GM23338 (cell line): ENCODE data around the gene SENP5. TPM values are rescaled to one million over a fixed set of nuclear protein-coding genes. Genes with fewer than 3 reads are reported as not detected.

Experiments
- ATAC-seq: fragments of 200-7000 bp; cut with Tn5 transposase; 3 replicates; pipeline ENCODE4 v1.9.1; 2020
- DNase-seq: peaks from one replicate; pipeline ENCODE4 v3.0.0-alpha.2; 2015; ENCODE audit warnings: low spot score
- H2AFZ ChIP-seq: fragments of 200-600 bp; sonication (generic); 2 replicates; pipeline ENCODE4 v1.8.0; 2016; ENCODE audit warnings: antibody characterized with exemption, mild to moderate bottlenecking, moderate library complexity
- H3F3A ChIP-seq: fragments of 200-600 bp; sonication (generic); replicated peaks from 2 replicates; pipeline ENCODE4 v1.8.0; 2017; ENCODE audit warnings: antibody characterized with exemption, mixed run types, low read depth
- H3K27ac ChIP-seq: fragments of 200-600 bp; sonication (generic); 2 replicates; pipeline ENCODE4 v1.6.1; 2016; ENCODE audit warnings: low read depth
- H3K27me3 ChIP-seq: fragments of 200-600 bp; sonication (generic); 2 replicates; pipeline ENCODE4 v1.8.0; 2016; ENCODE audit warnings: mild to moderate bottlenecking, mixed run types, moderate library complexity; ENCODE audit not compliant: insufficient read depth
- H3K36me3 ChIP-seq: fragments of 200-600 bp; sonication (generic); 2 replicates; pipeline ENCODE4 v1.8.0; 2016; ENCODE audit warnings: mild to moderate bottlenecking; ENCODE audit not compliant: insufficient read depth
- H3K4me1 ChIP-seq: fragments of 200-600 bp; sonication (generic); 2 replicates; pipeline ENCODE4 v1.8.0; 2016; ENCODE audit warnings: mild to moderate bottlenecking, moderate library complexity; ENCODE audit not compliant: insufficient read depth
- H3K4me2 ChIP-seq: fragments of 200-600 bp; sonication (generic); 2 replicates; pipeline ENCODE4 v1.7.1; 2017; ENCODE audit warnings: mixed run types
- H3K4me3 ChIP-seq: fragments of 200-600 bp; sonication (generic); 2 replicates; pipeline ENCODE4 v1.6.1; 2016; ENCODE audit warnings: mixed run types
- H3K79me2 ChIP-seq: fragments of 200-600 bp; sonication (generic); replicated peaks from 2 replicates; pipeline ENCODE4 v1.8.0; 2017; ENCODE audit warnings: mild to moderate bottlenecking; ENCODE audit not compliant: insufficient read depth
- H3K9me2 ChIP-seq: fragments of 200-600 bp; sonication (generic); 2 replicates; pipeline ENCODE4 v1.8.0; 2017; ENCODE audit not compliant: insufficient read depth
- H4K20me1 ChIP-seq: fragments of 200-600 bp; sonication (generic); replicated peaks from 2 replicates; pipeline ENCODE4 v1.8.0; 2017; ENCODE audit warnings: mild to moderate bottlenecking; ENCODE audit not compliant: insufficient read depth
- H3K27ac Mint-ChIP-seq: 2 replicates; pipeline ENCODE4 v1.8.0; 2020; ENCODE audit warnings: inconsistent platforms, mild to moderate bottlenecking, moderate library complexity, mixed read lengths
- H3K27me3 Mint-ChIP-seq: 3 replicates; pipeline ENCODE4 v1.8.0; 2022; ENCODE audit warnings: low read depth, mild to moderate bottlenecking, moderate library complexity, mixed read lengths, inconsistent platforms; ENCODE audit not compliant: insufficient read depth, poor library complexity
- H3K36me3 Mint-ChIP-seq: 3 replicates; pipeline ENCODE4 v1.8.0; 2021; ENCODE audit warnings: low read depth, mild to moderate bottlenecking, inconsistent platforms, moderate library complexity, mixed read lengths
- H3K4me1 Mint-ChIP-seq: 3 replicates; pipeline ENCODE4 v1.8.0; 2020; ENCODE audit warnings: mild to moderate bottlenecking, inconsistent platforms, mixed read lengths
- H3K4me3 Mint-ChIP-seq: 3 replicates; pipeline ENCODE4 v1.8.0; 2021; ENCODE audit warnings: moderate library complexity, mild to moderate bottlenecking, inconsistent platforms, mixed read lengths
- H3K9me3 Mint-ChIP-seq: 3 replicates; pipeline ENCODE4 v1.8.0; 2020; ENCODE audit warnings: moderate library complexity, mild to moderate bottlenecking, inconsistent platforms, mixed read lengths
- EZH2 ChIP-seq: fragments of 200-600 bp; sonication (generic); IDR thresholded peaks from one replicate; pipeline ENCODE4 v1.8.0; 2017; ENCODE audit warnings: antibody characterized with exemption, mild to moderate bottlenecking, low read depth; ENCODE audit not compliant: unreplicated experiment
- EZH2phosphoT487 ChIP-seq: fragments of 200-600 bp; sonication (generic); IDR thresholded peaks from one replicate; pipeline ENCODE4 v1.8.1; 2018; ENCODE audit warnings: antibody characterized with exemption; ENCODE audit not compliant: unreplicated experiment
- JUNB ChIP-seq: IDR thresholded peaks from one replicate; pipeline ENCODE4 v1.6.1; 2016; ENCODE audit warnings: antibody characterized with exemption; ENCODE audit not compliant: unreplicated experiment
- NANOG ChIP-seq: IDR thresholded peaks from 2 replicates; pipeline ENCODE4 v1.6.1; 2016; ENCODE audit warnings: antibody characterized with exemption, borderline replicate concordance
- POLR2AphosphoS5 ChIP-seq: IDR thresholded peaks from 2 replicates; pipeline ENCODE4 v1.6.1; 2016; ENCODE audit warnings: antibody characterized with exemption, low read depth
- STAT1 ChIP-seq: IDR thresholded peaks from one replicate; pipeline ENCODE4 v1.6.1; 2016; ENCODE audit warnings: antibody characterized with exemption; ENCODE audit not compliant: unreplicated experiment
- ZNF114 ChIP-seq: fragments of 250-450 bp; sonication (Bioruptor Pico); IDR thresholded peaks from 2 replicates; pipeline ENCODE4 v1.5.0; 2020; ENCODE audit warnings: mild to moderate bottlenecking, moderate library complexity
- ZNF331 ChIP-seq: fragments of 250-450 bp; sonication (Bioruptor Pico); IDR thresholded peaks from 2 replicates; pipeline ENCODE4 v1.5.0; 2020; ENCODE audit warnings: low read depth, mild to moderate bottlenecking, moderate library complexity
- polyA plus RNA-seq: library from polyadenylated mRNA; unstranded; fragments of >200 nt; fragmentation: Nextera tagmentation; extraction: Ambion mirVana; gene quantifications from 2 replicates; pipeline ENCODE4 v1.2.1, GENCODE V29; 2016
- total RNA-seq: library from RNA; depleted of rRNA; stranded (reverse); fragments of >200 nt; shearing (Covaris generic); gene quantifications from 2 replicates; pipeline ENCODE4 v1.2.3, GENCODE V29; 2014
- TF ChIP-seq, protein P1 (sequence below): IDR thresholded peaks from 2 replicates; pipeline ENCODE4 v1.6.1; 2016; ENCODE audit warnings: antibody characterized with exemption
- TF ChIP-seq, protein P2 (sequence below): IDR thresholded peaks from one replicate; pipeline ENCODE4 v1.6.1; 2018; ENCODE audit warnings: antibody characterized with exemption; ENCODE audit not compliant: unreplicated experiment
- TF ChIP-seq, protein P3 (sequence below), 2 experiments: fragments of 200-600 bp in 1 of 2; sonication (generic) in 1 of 2; conservative IDR thresholded peaks; 2 replicates each; pipeline versions ENCODE4 v1.5.1 to v1.6.1; 2016 to 2017; ENCODE audit warnings: antibody characterized with exemption in 2 of 2, low read depth in 2 of 2, mild to moderate bottlenecking in 2 of 2, moderate library complexity in 1 of 2

SENP5 gene
- total and polyA plus RNA-seq, 2 experiments from 2014 or later = 12.2 to 34.3 TPM

DNA sequence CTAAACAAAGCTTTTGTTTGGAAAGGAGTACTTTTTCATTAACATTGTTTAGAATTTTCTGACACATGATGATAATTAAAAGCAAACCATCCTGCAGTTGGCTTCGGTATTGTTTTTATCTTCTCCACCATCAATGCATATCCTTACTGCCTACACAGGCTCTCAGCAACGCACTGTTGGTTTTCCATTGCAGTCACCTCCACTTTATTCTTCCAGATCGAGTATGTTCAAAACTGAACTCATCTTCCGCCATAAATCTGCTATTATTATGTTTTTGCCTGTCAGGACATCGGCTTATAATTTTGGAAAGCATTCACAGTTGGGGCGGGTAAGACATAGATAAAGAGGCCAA lies 589 bp upstream of the SENP5 start:
- Histone ChIP-seq H3K4me2 (peak overlapping the region; percentile 97), H3K4me1 (peaks cover 8% of the 10 kb centered on the region; the same call in 1 of the 2 replicates), H3K36me3 (peaks cover 5% of the 10 kb centered on the region; the same call in 1 of the 2 replicates), H3F3A (0 out of 2 replicates have a peak, but pooled peaks cover 3% of the 10 kb centered on the region), H3K9me2 (no peaks in the 10 kb centered on the region), H3K27ac (peak overlapping the region; percentile 97), H3K4me3 (peak overlapping the region; percentile 93), H2AFZ (peak overlapping the region; percentile 91), H3K79me2 (peaks cover 41% of the 10 kb centered on the region), H3K27me3 (no peaks in the 10 kb centered on the region), H4K20me1 (peaks cover 11% of the 10 kb centered on the region; the same call in 1 of the 2 replicates)
- Mint-ChIP-seq H3K27me3 (peaks cover 2% of the 10 kb centered on the region), H3K9me3 (peaks cover 12% of the 10 kb centered on the region; the same call in 2 of the 3 replicates), H3K27ac (peak overlapping the region; percentile 90), H3K4me1 (peaks cover 11% of the 10 kb centered on the region; the same call in 2 of the 3 replicates), H3K4me3 (peak overlapping the region; percentile 95), H3K36me3 (peaks cover 5% of the 10 kb centered on the region)
- no peak for TF ChIP-seq JUNB
- TF ChIP-seq, protein P1, sequence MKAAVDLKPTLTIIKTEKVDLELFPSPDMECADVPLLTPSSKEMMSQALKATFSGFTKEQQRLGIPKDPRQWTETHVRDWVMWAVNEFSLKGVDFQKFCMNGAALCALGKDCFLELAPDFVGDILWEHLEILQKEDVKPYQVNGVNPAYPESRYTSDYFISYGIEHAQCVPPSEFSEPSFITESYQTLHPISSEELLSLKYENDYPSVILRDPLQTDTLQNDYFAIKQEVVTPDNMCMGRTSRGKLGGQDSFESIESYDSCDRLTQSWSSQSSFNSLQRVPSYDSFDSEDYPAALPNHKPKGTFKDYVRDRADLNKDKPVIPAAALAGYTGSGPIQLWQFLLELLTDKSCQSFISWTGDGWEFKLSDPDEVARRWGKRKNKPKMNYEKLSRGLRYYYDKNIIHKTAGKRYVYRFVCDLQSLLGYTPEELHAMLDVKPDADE = no peak
- TF ChIP-seq, protein P2, sequence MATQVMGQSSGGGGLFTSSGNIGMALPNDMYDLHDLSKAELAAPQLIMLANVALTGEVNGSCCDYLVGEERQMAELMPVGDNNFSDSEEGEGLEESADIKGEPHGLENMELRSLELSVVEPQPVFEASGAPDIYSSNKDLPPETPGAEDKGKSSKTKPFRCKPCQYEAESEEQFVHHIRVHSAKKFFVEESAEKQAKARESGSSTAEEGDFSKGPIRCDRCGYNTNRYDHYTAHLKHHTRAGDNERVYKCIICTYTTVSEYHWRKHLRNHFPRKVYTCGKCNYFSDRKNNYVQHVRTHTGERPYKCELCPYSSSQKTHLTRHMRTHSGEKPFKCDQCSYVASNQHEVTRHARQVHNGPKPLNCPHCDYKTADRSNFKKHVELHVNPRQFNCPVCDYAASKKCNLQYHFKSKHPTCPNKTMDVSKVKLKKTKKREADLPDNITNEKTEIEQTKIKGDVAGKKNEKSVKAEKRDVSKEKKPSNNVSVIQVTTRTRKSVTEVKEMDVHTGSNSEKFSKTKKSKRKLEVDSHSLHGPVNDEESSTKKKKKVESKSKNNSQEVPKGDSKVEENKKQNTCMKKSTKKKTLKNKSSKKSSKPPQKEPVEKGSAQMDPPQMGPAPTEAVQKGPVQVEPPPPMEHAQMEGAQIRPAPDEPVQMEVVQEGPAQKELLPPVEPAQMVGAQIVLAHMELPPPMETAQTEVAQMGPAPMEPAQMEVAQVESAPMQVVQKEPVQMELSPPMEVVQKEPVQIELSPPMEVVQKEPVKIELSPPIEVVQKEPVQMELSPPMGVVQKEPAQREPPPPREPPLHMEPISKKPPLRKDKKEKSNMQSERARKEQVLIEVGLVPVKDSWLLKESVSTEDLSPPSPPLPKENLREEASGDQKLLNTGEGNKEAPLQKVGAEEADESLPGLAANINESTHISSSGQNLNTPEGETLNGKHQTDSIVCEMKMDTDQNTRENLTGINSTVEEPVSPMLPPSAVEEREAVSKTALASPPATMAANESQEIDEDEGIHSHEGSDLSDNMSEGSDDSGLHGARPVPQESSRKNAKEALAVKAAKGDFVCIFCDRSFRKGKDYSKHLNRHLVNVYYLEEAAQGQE = no peak
- ATAC-seq = no peak; the same call in 2 of the 3 replicates
- DNase-seq = no peak

DNA sequence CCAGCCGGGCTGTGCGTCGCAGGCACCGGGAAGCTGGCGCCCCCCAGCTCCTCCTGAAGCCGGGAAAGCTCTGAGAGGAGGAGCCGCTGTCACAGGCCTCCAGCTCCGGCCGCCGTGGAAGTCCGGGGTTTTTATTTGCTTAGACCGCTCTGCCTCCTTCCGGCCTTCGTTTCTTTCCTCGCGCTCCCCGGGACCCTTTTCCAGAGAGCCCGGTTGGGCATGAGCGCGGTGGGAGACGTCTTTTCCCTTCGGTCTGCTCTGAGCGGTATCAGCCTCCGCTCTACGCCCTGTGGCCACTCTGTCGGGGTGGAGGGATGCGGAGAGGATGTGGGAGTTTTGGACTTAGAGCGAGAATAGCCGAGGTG lies 559 bp downstream of the SENP5 start:
- ATAC-seq (peak; percentile 66), DNase-seq (peak; percentile 56)
- Histone ChIP-seq H3K79me2 (peaks cover 53% of the 10 kb centered on the region), H3F3A (0 out of 2 replicates have a peak, but pooled peaks cover 3% of the 10 kb centered on the region), H3K27ac (peak overlapping the region; percentile 82; the same call in 1 of the 2 replicates), H3K4me1 (peaks cover 8% of the 10 kb centered on the region; the same call in 1 of the 2 replicates), H3K9me2 (no peaks in the 10 kb centered on the region), H2AFZ (no peak overlapping the region; the same call in 1 of the 2 replicates), H3K4me2 (peak overlapping the region; percentile 97), H4K20me1 (peaks cover 11% of the 10 kb centered on the region; the same call in 1 of the 2 replicates), H3K36me3 (peaks cover 5% of the 10 kb centered on the region; the same call in 1 of the 2 replicates), H3K4me3 (peak overlapping the region; percentile 93), H3K27me3 (no peaks in the 10 kb centered on the region)
- peaks cover 5% of the 10 kb centered on the region; the same call in 2 of the 3 replicates for H3K9me3 Mint-ChIP-seq
- TF ChIP-seq ZNF331 (CRISPR knock-in tag) = no peak
- no peak for TF ChIP-seq EZH2
- TF ChIP-seq, protein P1 = no peak
- TF ChIP-seq ZNF114 (CRISPR knock-in tag) = no peak
- TF ChIP-seq EZH2phosphoT487 = no peak
- no peak for TF ChIP-seq POLR2AphosphoS5
- TF ChIP-seq NANOG = no peak
- TF ChIP-seq STAT1 = no peak
- TF ChIP-seq, protein P3, sequence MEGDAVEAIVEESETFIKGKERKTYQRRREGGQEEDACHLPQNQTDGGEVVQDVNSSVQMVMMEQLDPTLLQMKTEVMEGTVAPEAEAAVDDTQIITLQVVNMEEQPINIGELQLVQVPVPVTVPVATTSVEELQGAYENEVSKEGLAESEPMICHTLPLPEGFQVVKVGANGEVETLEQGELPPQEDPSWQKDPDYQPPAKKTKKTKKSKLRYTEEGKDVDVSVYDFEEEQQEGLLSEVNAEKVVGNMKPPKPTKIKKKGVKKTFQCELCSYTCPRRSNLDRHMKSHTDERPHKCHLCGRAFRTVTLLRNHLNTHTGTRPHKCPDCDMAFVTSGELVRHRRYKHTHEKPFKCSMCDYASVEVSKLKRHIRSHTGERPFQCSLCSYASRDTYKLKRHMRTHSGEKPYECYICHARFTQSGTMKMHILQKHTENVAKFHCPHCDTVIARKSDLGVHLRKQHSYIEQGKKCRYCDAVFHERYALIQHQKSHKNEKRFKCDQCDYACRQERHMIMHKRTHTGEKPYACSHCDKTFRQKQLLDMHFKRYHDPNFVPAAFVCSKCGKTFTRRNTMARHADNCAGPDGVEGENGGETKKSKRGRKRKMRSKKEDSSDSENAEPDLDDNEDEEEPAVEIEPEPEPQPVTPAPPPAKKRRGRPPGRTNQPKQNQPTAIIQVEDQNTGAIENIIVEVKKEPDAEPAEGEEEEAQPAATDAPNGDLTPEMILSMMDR (conservative IDR thresholded peaks at IDR 0.05; ENCODE audit: low read depth in 2 of 2) = no peak
- peak overlapping the region; percentile 92 for H3K27ac Mint-ChIP-seq
- peaks cover 11% of the 10 kb centered on the region; the same call in 2 of the 3 replicates for H3K4me1 Mint-ChIP-seq
- H3K27me3 Mint-ChIP-seq = peaks cover 4% of the 10 kb centered on the region
- H3K36me3 Mint-ChIP-seq = peaks cover 6% of the 10 kb centered on the region
- H3K4me3 Mint-ChIP-seq = peak overlapping the region; percentile 95
